IMR-90 (cell line): ENCODE data around the gene SHROOM3. TPM values are rescaled to one million over a fixed set of nuclear protein-coding genes. Genes with fewer than 3 reads are reported as not detected.
A peak's percentile ranks its signal among the peaks of the same experiment; 100 is the strongest.

ENCODE experiments used
- ATAC-seq: fragments of 200-7000 bp; cut with Tn5 transposase; 2 replicates; pipeline ENCODE4 v1.9.1; 2020; ENCODE audit warnings: low read depth, mild to moderate bottlenecking, moderate library complexity
- BruUV-seq: library from RNA; stranded (reverse); fragments of 400-500 nt; replicated peaks from 2 replicates; lab custom pipeline; 2021; lab: Mats Ljungman, UMichigan
- CTCF ChIA-PET: fragments of 300-600 bp; formaldehyde crosslinking; extraction: SDS; loops from one replicate; lab custom pipeline; 2021; ENCODE audit warnings: antibody characterized with exemption; lab: Yijun Ruan, JAX
- POLR2A ChIA-PET: fragments of 300-600 bp; sonication (Branson Sonifier 250); formaldehyde crosslinking; loops from one replicate; lab custom pipeline; 2022; ENCODE audit warnings: antibody characterized with exemption; ENCODE audit not compliant: unreplicated experiment; lab: Charles Lee
- DNase-seq: peaks from one replicate; pipeline ENCODE4 v3.0.0; 2013
- H2AFZ ChIP-seq: replicated peaks from 2 replicates; pipeline ENCODE3; 2013; ENCODE audit warnings: low read length, mild to moderate bottlenecking; ENCODE audit not compliant: poor library complexity
- H2AK5ac ChIP-seq: 2 replicates; pipeline ENCODE4 v1.6.1; 2013; ENCODE audit warnings: low read depth, low read length, inconsistent platforms
- H2AK9ac ChIP-seq: replicated peaks from 2 replicates; pipeline ENCODE3; 2013; ENCODE audit warnings: mild to moderate bottlenecking, low read depth, low read length, moderate library complexity; ENCODE audit not compliant: poor library complexity
- H2BK120ac ChIP-seq: 2 replicates; pipeline ENCODE4 v1.6.1; 2013; ENCODE audit warnings: low read depth, low read length, inconsistent platforms
- H2BK15ac ChIP-seq: 3 replicates; pipeline ENCODE4 v1.6.1; 2013; ENCODE audit warnings: low read depth, low read length, inconsistent platforms
- H2BK20ac ChIP-seq: 2 replicates; pipeline ENCODE4 v1.6.1; 2013; ENCODE audit warnings: low read depth, mild to moderate bottlenecking, inconsistent platforms, low read length, moderate library complexity
- H2BK5ac ChIP-seq: 2 replicates; pipeline ENCODE4 v1.6.1; 2013; ENCODE audit warnings: mild to moderate bottlenecking, low read depth, low read length, inconsistent platforms; ENCODE audit not compliant: poor library complexity, severe bottlenecking
- H3K14ac ChIP-seq: replicated peaks from 2 replicates; pipeline ENCODE4 v1.6.1; 2013; ENCODE audit warnings: low read depth, low read length, inconsistent platforms
- H3K18ac ChIP-seq: 2 replicates; pipeline ENCODE4 v1.6.1; 2013; ENCODE audit warnings: low read depth, low read length, control low read depth
- H3K23ac ChIP-seq: 2 replicates; pipeline ENCODE4 v1.6.1; 2013; ENCODE audit warnings: low read depth, low read length, inconsistent platforms
- H3K27ac ChIP-seq: 2 replicates; pipeline ENCODE4 v1.5.1; 2013; ENCODE audit warnings: mild to moderate bottlenecking, control low read depth, low read length; ENCODE audit not compliant: insufficient read depth
- H3K27me3 ChIP-seq: 2 replicates; pipeline ENCODE4 v1.6.1; 2013; ENCODE audit warnings: low read length; ENCODE audit not compliant: control insufficient read depth, insufficient read depth
- H3K36me3 ChIP-seq: 2 replicates; pipeline ENCODE4 v1.6.1; 2013; ENCODE audit warnings: low read length, mixed read lengths; ENCODE audit not compliant: control insufficient read depth, insufficient read depth
- H3K4ac ChIP-seq: 2 replicates; pipeline ENCODE4 v1.6.1; 2013; ENCODE audit warnings: low read depth, low read length, inconsistent platforms
- H3K4me1 ChIP-seq: 2 replicates; pipeline ENCODE4 v1.6.1; 2013; ENCODE audit warnings: low read length, mixed read lengths; ENCODE audit not compliant: control insufficient read depth, insufficient read depth
- H3K4me2 ChIP-seq: 2 replicates; pipeline ENCODE4 v1.6.1; 2013; ENCODE audit warnings: low read depth, mild to moderate bottlenecking, control low read depth, low read length, moderate library complexity
- H3K4me3 ChIP-seq: 2 replicates; pipeline ENCODE4 v1.5.1; 2013; ENCODE audit warnings: low read depth, mild to moderate bottlenecking, control low read depth, low read length, moderate library complexity; ENCODE audit not compliant: insufficient read depth
- H3K56ac ChIP-seq: 2 replicates; pipeline ENCODE4 v1.6.1; 2013; ENCODE audit warnings: low read length, inconsistent platforms; ENCODE audit not compliant: insufficient read depth; ENCODE audit errors: extremely low read depth
- H3K79me1 ChIP-seq, 2 experiments: 2 replicates each; pipeline ENCODE4 v1.6.1; 2013; ENCODE audit warnings: low read length in 2 of 2, inconsistent platforms in 1 of 2, low read depth in 1 of 2
- H3K9ac ChIP-seq: 2 replicates; pipeline ENCODE4 v1.6.1; 2013; ENCODE audit warnings: low read depth, low read length, control low read depth
- H3K9me1 ChIP-seq: 2 replicates; pipeline ENCODE4 v1.6.1; 2013; ENCODE audit warnings: low read length, inconsistent platforms; ENCODE audit not compliant: insufficient read depth
- H3K9me3 ChIP-seq: 2 replicates; pipeline ENCODE4 v1.6.1; 2013; ENCODE audit warnings: low read length; ENCODE audit not compliant: control insufficient read depth, insufficient read depth
- H4K20me1 ChIP-seq: 2 replicates; pipeline ENCODE4 v1.6.1; 2013; ENCODE audit warnings: low read length, inconsistent platforms; ENCODE audit not compliant: insufficient read depth
- H4K5ac ChIP-seq: 2 replicates; pipeline ENCODE4 v1.6.1; 2013; ENCODE audit warnings: mild to moderate bottlenecking, low read depth, low read length, control low read depth
- H4K8ac ChIP-seq, 2 experiments: 2 replicates each; pipeline ENCODE4 v1.6.1; 2013; ENCODE audit warnings: low read depth in 2 of 2, low read length in 2 of 2, control low read depth in 1 of 2, inconsistent platforms in 1 of 2
- H4K91ac ChIP-seq: 2 replicates; pipeline ENCODE4 v1.6.1; 2013; ENCODE audit warnings: low read depth, low read length, inconsistent platforms; ENCODE audit not compliant: insufficient read depth
- CEBPB ChIP-seq: IDR thresholded peaks from 2 replicates; pipeline ENCODE4 v1.6.1; 2012; ENCODE audit warnings: low read depth, low read length, improper control_type of control experiment
- MAZ ChIP-seq: IDR thresholded peaks from 2 replicates; pipeline ENCODE4 v1.6.1; 2012; ENCODE audit warnings: low read depth, mild to moderate bottlenecking, low read length, improper control_type of control experiment, moderate library complexity, borderline replicate concordance
- WGBS, 2 experiments: methylation state at CpG; one replicate each; pipeline versions ENCODE4 v1.1.5 to v1.1.7; 2013; ENCODE audit warnings: missing lambda C conversion rate in 2 of 2; ENCODE audit not compliant: insufficient read length in 1 of 2; ENCODE audit errors: extremely low coverage in 2 of 2; 5-methylcytosine and 5-hydroxymethylcytosine counted together
- dilution Hi-C: fragments of 300-500 bp; cut with HindIII; formaldehyde crosslinking; loops from one replicate; pipeline ENCODE4 v1.14.3; 2018; ENCODE audit warnings: low sequenced_read_pairs; ENCODE audit not compliant: unreplicated experiment
- in situ Hi-C: fragments of 300-500 bp; cut with MboI; formaldehyde crosslinking; loops from 3 replicates; pipeline ENCODE4 v1.14.3; 2019; ENCODE audit warnings: low sequenced_read_pairs, inconsistent platforms, mixed read lengths
- intact Hi-C: fragments of 100-400 bp; cut with micrococcal nuclease; formaldehyde crosslinking; loops from 2 replicates; pipeline ENCODE4 v1.10.0; 2022
- polyA plus RNA-seq, 3 experiments: library from polyadenylated mRNA; depleted of rRNA; stranded (reverse); fragments of >200 nt; gene quantifications; 2 replicates each; pipeline ENCODE4 v1.2.3, GENCODE V29; 2012; ENCODE audit warnings: low replicate concordance in 1 of 3
- total RNA-seq: library from RNA; depleted of rRNA; stranded (reverse); fragments of >200 nt; gene quantifications from 2 replicates; pipeline ENCODE4 v1.2.3, GENCODE V29; 2012

SHROOM3 gene
- total and polyA plus RNA-seq, 2 of the 4 experiments (the other 2 are of a cell fraction) = 10.8 to 19.5 TPM

GRCh38 chr4:76494871-76495590 is 60.0 kb downstream of the SHROOM3 start:
- CTCF ChIA-PET = interaction anchor here (1.7 kb wide), 1 partner anchor 10 kb away, joined by 6 read pairs; no protein-coding TSS in a partner anchor
- H3K4ac ChIP-seq = no peak overlapping the region
- H3K36me3 ChIP-seq = no peaks in the 10 kb centered on the region
- no peak overlapping the region for H3K18ac ChIP-seq
- no peak overlapping the region for H4K8ac ChIP-seq
- TF ChIP-seq MAZ (no peak), CEBPB (peak; percentile 40; the same call in 1 of the 2 replicates)
- ATAC-seq = no peak
- no peak overlapping the region for H3K56ac ChIP-seq
- no peak overlapping the region for H2BK20ac ChIP-seq
- no TSS peak for BruUV-seq
- H4K91ac ChIP-seq = no peak overlapping the region
- no peak overlapping the region for H2BK15ac ChIP-seq
- H2BK5ac ChIP-seq = no peak overlapping the region
- POLR2A ChIA-PET = interaction anchor here (0.5 kb wide), 1 partner anchor 1367 kb away, joined by 3 read pairs; no protein-coding TSS in a partner anchor
- in situ Hi-C loops = no loop called here
- H4K20me1 ChIP-seq = no peaks in the 10 kb centered on the region
- intact Hi-C loops = no loop called here
- no peaks in the 10 kb centered on the region; the same call in 1 of the 2 replicates for H3K9me1 ChIP-seq
- H3K9me3 ChIP-seq = no peaks in the 10 kb centered on the region; the same call in 1 of the 2 replicates
- H3K23ac ChIP-seq = no peak overlapping the region
- peaks cover 20% of the 10 kb centered on the region for H3K27me3 ChIP-seq
- WGBS, 2 experiments = 87% methylated on average over 3 of the region's 6 CpGs; no CpG with 5 or more reads in 1 of the 2 experiments
- H2AFZ ChIP-seq = no peak overlapping the region
- H3K4me2 ChIP-seq = no peak overlapping the region
- no peak overlapping the region for H4K5ac ChIP-seq
- no peaks in the 10 kb centered on the region for H3K79me1 ChIP-seq
- no peak overlapping the region for H2AK9ac ChIP-seq
- H3K27ac ChIP-seq = no peak overlapping the region
- no peak for DNase-seq
- peaks cover 2% of the 10 kb centered on the region; the same call in 1 of the 2 replicates for H3K4me1 ChIP-seq
- no peak overlapping the region for H3K9ac ChIP-seq
- dilution Hi-C loops = no loop called here
- H3K4me3 ChIP-seq = no peak overlapping the region
- no peak overlapping the region for H3K14ac ChIP-seq
- H2BK120ac ChIP-seq = no peak overlapping the region
- H2AK5ac ChIP-seq = no peak overlapping the region
